Occipital lobe (tissue), 2 donors: ENCODE data around the gene ABCD4. TPM values are rescaled to one million over a fixed set of nuclear protein-coding genes. Genes with fewer than 3 reads are reported as not detected.

Experiments
- DNase-seq: peaks from one replicate; lab custom pipeline; 2025; lab: John Stamatoyannopoulos, UW
- total RNA-seq: library from RNA; depleted of rRNA; stranded (reverse); fragments of >200 nt; gene quantifications from one replicate; pipeline ENCODE4 v1.2.3, GENCODE V29; 2014

Gene ABCD4
- total RNA-seq, 1 donor from 2014 or later: 22.3 TPM

DNA sequence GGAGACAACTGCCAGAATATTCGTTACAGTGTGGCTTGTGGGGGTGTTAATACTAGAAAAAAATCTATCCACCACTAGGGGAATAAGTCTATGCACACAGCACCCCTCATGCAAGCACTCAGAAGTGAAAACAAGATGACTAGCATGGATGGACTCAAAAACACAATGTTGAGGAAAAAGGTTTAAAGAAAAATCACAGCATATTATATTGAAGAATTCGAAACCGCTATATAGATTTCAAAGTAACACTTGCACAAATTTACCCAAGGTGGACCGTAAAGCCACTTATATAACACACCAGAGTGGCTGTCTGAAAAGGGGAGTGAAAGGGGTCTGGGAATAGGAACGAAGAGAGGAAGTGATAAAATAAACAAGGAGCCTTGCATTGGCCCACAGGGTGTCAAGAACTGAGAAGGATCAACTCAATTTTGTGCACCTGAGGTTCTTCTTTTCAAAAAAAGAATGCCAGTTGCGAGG lies 544 bp downstream of the ABCD4 start:
- no peak for DNase-seq

DNA sequence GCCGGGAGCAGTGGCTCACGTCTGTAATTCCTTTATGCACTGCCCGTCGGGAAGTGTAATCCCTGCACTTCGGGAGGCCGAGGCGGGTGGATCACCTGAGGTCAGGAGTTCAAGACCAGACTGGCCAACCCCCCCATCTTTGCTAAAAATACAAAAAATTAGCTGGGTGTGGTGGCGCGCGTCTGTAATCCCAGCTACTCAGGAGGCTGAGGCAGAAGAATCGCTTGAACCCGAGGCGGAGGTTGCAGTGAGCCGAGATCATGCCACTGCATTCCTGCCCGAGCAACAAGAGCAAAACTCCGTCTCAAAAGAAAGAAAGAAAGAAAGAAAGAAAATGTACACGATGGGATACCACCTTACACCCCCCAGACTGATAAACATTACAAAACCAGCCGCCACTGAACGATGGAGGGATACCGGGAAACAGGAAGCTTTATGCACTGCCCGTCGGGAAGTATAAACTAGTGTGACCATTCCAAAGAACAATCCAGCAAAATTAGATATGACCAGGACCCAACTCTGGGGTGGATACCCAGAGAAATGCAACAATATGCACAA lies 1.1 kb downstream of the ABCD4 start:
- DNase-seq: no peak

DNA sequence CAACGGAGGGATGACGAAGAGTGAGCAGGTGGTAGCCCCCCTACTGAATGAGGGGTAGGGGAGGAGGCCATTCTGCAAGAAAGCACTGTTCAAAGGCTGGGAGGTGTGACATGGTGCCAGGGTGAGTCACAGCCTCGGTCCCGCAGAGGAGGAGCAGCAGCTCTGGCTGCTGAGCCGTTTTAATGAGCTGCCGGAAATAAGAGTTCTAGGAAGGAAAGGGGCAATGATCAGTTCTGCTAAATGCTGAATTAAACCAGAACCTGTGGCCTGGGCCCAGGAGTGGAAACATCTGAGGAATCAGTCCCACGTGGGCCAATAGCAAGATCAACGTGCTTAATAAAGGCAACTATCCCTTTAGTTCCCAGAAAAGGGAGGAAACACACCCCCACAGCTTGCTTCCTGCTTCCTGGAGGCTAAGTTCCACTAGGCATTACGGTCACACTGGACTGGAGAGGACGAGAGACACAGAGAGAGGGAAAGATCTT lies 3.6 kb downstream of the ABCD4 start:
- no peak for DNase-seq

- DNase-seq: no peak
Measured at GRCh38 chr14:74297986-74298385, 4.7 kb downstream of the ABCD4 start.

GRCh38 chr14:74296037-74296467 lies 6.7 kb downstream of the ABCD4 start:
- DNase-seq: no peak

DNA sequence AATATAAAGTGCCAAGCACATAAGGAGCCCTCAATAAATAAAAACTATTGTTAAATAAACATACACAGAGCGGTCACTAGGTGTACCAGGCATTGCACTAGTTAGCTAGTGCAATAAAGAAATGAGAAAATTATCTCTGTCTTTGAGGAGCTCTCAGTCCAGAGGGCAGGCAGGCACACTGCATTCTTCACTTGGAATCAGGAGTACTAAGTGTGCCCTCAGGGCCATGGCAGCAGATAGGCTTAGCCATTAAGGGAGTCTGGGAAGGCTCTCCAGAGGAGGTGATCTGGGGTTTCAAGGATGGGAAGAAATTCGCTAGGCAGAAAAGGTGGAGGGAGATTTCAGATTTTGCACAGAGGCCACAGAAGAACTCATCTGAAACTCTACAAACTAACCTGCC lies 9.1 kb downstream of the ABCD4 start:
- no peak for DNase-seq

GRCh38 chr14:74292061-74292460 lies 10.7 kb downstream of the ABCD4 start:
- DNase-seq: no peak

GRCh38 chr14:74290415-74290814 lies 12.3 kb downstream of the ABCD4 start:
- DNase-seq: no peak

GRCh38 chr14:74289801-74290200 lies 12.9 kb downstream of the ABCD4 start:
- DNase-seq: no peak

GRCh38 chr14:74286736-74287135 lies 16.0 kb downstream of the ABCD4 start:
- no peak for DNase-seq

GRCh38 chr14:74281069-74281468 lies 21.7 kb downstream of the ABCD4 start:
- peak; percentile 20 for DNase-seq

- no peak for DNase-seq
Measured at GRCh38 chr14:74278080-74278479, 24.7 kb downstream of the ABCD4 start.

DNA sequence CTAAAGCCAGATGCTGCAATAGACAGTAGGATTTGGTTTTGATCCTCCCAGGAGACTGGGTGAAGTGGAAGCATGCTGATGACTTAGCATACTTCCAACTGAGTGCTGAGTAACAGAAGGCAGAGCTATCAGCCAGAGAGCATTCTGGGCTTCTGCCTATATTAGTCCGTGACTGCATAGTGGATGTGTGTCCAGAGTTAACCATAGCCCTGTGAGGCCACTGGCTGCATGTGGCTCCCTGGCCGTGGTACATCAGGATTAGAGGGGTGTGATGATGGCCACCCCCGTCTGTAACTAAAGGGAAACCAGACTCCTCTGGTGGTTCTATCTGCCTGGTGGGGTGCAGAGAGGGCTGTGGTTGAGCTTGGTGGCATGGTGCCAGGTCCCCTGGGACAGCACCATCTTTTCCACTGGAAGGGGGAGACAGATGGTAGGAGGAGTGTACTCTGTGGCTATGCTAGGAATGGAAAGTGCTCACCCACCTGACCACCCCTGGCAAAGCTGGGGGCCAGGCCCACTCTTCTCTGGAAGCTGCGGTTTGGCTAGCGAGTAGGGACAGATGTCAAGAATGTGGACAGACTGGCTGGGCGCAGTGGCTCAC lies 27.4 kb downstream of the ABCD4 start:
- no peak for DNase-seq

DNA sequence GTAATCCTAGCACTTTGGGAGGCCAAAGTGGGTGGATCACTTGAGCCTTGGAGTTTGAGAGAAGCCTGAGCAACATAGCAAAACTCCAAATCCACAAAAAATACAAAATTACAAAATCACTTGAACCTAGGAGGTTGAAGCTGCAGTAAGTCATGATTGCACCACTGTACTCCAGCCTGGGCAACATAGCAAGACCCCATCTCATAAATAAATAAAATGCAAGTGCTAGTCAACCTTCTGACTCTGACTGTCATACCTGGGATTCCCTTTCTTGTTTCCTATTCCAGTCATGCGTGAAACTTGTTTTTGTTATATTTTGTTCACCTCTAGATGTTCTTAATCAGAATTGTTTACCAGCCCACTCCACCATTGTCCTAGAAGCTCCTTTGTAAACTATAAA lies 31.4 kb downstream of the ABCD4 start:
- DNase-seq: no peak

- DNase-seq: peak; percentile 11
Measured at GRCh38 chr14:74270382-74271177, 32.2 kb downstream of the ABCD4 start.

- no peak for DNase-seq
Measured at GRCh38 chr14:74267588-74267987, 35.1 kb downstream of the ABCD4 start.

GRCh38 chr14:74265301-74265965 lies 37.3 kb downstream of the ABCD4 start:
- DNase-seq: no peak

DNA sequence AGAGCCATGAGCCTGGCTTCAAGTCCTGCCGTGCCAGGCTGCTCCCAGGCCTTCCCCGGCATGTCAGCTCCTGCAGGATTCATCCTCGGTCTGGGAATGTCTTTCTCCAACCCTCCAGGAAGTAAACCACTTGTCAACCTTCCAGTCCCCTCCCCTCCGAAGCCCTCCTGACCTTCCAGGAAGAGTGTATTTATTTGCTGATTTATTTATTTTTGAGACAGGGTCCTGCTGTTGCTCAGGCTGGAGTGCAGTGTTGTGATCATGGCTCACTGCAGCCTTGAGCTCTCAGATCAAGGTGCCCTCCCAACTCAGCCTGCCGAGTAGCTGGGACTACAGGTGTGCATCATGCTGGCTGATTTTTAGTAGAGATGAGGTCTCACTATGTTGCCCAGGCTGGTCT lies 38.8 kb downstream of the ABCD4 start:
- DNase-seq: no peak

DNA sequence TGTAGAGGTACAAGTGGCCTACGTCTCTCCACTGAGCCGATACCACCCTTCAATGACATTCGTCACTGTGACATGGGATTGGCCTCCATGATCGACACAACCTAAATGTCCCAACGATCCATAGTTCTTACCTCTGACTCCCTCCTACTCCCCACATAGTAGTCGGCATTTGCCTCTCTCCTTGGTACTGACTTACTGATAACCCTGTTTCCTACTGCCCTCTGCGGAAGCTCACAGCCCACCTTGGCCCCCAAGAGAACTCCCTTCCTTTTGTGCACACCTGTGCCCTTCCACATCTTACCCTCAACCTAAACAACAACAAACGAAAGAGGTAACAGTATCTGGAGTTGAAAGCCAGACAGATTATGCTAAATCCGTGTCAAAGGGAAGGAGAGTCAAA lies 39.6 kb downstream of the ABCD4 start:
- no peak for DNase-seq

DNA sequence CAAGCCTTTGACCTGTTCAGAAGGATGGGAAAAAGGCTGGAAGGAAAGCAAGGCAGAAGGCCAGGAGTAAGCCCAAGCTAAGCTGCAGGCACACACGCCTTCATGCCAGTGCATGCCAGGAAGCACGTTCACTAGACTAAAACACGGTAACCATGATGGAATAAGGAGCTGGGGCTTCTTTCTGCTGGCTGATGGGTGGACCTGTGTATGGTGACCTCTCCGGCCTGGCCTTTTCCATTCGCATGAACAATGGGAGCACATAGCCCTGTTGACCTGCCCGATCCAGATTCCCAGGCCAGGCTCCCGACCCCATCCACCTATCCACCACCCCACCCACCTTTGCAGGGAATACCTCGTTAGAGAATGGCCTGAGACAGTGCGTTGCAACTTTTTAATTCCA lies 40.7 kb downstream of the ABCD4 start:
- DNase-seq: no peak

- DNase-seq: no peak
Measured at GRCh38 chr14:74261288-74261687, 41.4 kb downstream of the ABCD4 start.
